Stimulated activated naive CD8-positive, alpha-beta T cell treated with anti-CD3 and anti-CD28 coated beads, Interleukin-15, amount 100 ng/mL, for 72 hours (primary cell): ENCODE data around the gene FLRT1.
A peak's percentile ranks its signal among the peaks of the same experiment; 100 is the strongest.

Source experiments
- ATAC-seq: fragments of 150-1000 bp; cut with Tn5 transposase; 2 replicates; pipeline ENCODE4 v1.10.0; 2021; ENCODE audit warnings: mild to moderate bottlenecking, moderate library complexity
- DNase-seq, 2 donors: peaks; one replicate each; pipeline ENCODE4 v3.0.0; 2021 to 2022
- H3K27ac Mint-ChIP-seq, 2 donors: one replicate each; pipeline ENCODE4 v1.8.0; 2022; ENCODE audit warnings: mild to moderate bottlenecking in 2 of 2, mixed read lengths in 2 of 2, moderate library complexity in 2 of 2
- H3K27me3 Mint-ChIP-seq: one replicate; pipeline ENCODE4 v1.8.0; 2022; ENCODE audit warnings: mixed read lengths
- H3K4me1 Mint-ChIP-seq: one replicate; pipeline ENCODE4 v1.8.0; 2022; ENCODE audit warnings: mild to moderate bottlenecking, mixed read lengths
- H3K4me3 Mint-ChIP-seq, 2 donors: one replicate each; pipeline ENCODE4 v1.8.0; 2022; ENCODE audit warnings: mild to moderate bottlenecking in 2 of 2, mixed read lengths in 2 of 2, moderate library complexity in 1 of 2
- H3K9me3 Mint-ChIP-seq, 2 donors: one replicate each; pipeline ENCODE4 v1.8.0; 2022; ENCODE audit warnings: mixed read lengths in 2 of 2

Gene FLRT1

DNA sequence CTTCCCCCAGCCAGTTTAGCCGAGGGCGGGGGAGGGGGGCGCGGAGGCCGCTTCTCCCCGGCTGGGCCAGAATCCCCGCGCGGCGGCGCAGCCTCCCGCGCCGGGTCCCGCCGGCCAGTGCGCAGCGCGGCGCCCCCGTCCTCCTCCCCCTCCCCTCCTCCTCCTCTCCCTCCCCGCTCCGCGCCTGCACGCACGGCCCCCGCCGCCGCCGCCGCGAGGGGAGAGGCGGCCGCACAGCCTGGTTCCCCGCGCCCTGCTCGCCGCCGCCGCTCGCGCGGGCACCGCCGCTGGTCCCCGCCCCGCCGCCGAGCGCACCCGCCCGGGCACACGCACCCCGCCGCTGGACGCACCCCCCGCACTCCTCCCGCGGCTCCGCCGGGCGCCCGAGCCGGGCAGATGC is at the start of gene FLRT1:
Gene FLRT1, plus strand, starts transcription at position 356 of the 400 bp plus-strand sequence. CDS start 80,337 bp downstream, outside the sequence.
- Mint-ChIP-seq H3K4me1 (peaks cover 15% of the 10 kb centered on the region), H3K4me3 (peak within 1 kb of the TSS; percentile 48 to 61), H3K27me3 (peaks cover 67% of the 10 kb centered on the region), H3K9me3 (no peaks in the 10 kb centered on the region), H3K27ac (no peak within 1 kb of the TSS)
- ATAC-seq: no peak
- no peak for DNase-seq

GRCh38 chr11:63986156-63986931 is 49.4 kb upstream of the FLRT1 start, which contains the start of gene OTUB1:
TSS of gene OTUB1 (plus strand) at chr11:63986438. CDS start at chr11:63986457, 19 bp downstream.
- no peaks in the 10 kb centered on the region for H3K27me3 Mint-ChIP-seq
- H3K9me3 Mint-ChIP-seq: no peaks in the 10 kb centered on the region
- H3K4me1 Mint-ChIP-seq: peaks cover 44% of the 10 kb centered on the region
- H3K4me3 Mint-ChIP-seq: peak within 1 kb of the TSS; percentile 96 to 98
- peak; percentile 96 for ATAC-seq
- peak within 1 kb of the TSS; percentile 98 to 99 for H3K27ac Mint-ChIP-seq
- peak; percentile 72 to 88 for DNase-seq

DNA sequence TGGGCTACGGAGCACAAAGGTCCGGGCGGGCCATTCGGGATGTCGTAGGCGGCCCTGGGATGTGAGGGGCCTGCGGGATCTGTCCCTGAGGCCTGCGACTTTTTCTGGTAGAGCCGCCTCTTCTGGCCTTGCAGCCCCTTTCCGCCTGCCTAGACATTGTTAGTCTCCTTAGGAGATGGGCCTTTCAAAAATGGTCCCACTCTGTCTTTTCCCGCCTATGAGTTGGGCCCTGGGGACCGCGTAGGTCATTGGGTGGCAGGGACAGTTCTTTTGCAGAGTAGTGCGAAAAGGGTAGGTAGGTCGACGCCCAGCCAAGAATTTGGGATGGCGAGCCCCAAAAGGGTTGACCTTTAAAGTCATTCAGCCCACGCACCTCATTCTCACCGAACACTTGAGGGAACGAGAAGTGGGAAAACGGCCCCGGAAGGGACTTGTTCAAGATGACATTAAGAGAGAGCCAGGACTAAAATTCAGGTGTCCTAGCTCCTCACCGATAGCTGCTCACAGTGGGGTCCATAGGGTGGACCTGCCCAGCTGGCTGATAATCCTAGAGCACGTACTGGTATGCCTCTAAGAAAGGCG is 48.7 kb upstream of the FLRT1 start:
- Mint-ChIP-seq H3K9me3 (no peaks in the 10 kb centered on the region), H3K4me3 (peak overlapping the region; percentile 75 to 98), H3K4me1 (peaks cover 42% of the 10 kb centered on the region), H3K27ac (peak overlapping the region; percentile 19 to 33), H3K27me3 (no peaks in the 10 kb centered on the region)
- DNase-seq (no peak), ATAC-seq (no peak)

DNA sequence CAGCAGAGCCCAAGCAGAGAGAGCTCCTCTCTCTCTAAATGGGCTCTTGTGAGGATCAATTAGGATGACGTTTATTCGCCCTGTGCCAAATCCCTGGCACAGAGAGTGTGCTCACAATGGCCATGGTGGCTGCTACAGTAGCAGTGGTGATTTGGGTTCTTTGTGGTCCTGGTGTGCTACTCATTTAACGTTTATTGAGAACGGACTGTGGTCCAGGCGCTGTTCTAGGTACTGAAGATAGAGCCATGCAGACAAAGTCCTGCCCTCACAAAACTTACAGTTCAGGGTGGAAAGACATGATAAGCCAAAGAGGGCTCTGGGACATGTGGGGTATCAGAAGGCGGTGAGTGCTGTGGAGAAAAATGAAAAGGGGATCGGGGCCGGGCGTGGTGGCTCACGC is 44.2 kb upstream of the FLRT1 start:
- ATAC-seq (no peak), DNase-seq (no peak)
- Mint-ChIP-seq H3K4me3 (no peak overlapping the region), H3K27me3 (no peaks in the 10 kb centered on the region), H3K9me3 (no peaks in the 10 kb centered on the region), H3K27ac (peak overlapping the region in 1 of 2 donors; percentile 45), H3K4me1 (peaks cover 35% of the 10 kb centered on the region)

- Mint-ChIP-seq H3K27me3 (no peaks in the 10 kb centered on the region), H3K27ac (no peak overlapping the region), H3K4me1 (peaks cover 37% of the 10 kb centered on the region), H3K4me3 (no peak overlapping the region), H3K9me3 (no peaks in the 10 kb centered on the region)
- DNase-seq (no peak), ATAC-seq (no peak)
These were observed 42.6 kb upstream of the FLRT1 start for GRCh38 chr11:63993100-63993499.

GRCh38 chr11:63993993-63994392 is 41.7 kb upstream of the FLRT1 start:
- Mint-ChIP-seq H3K4me3 (no peak overlapping the region), H3K27me3 (no peaks in the 10 kb centered on the region), H3K27ac (no peak overlapping the region), H3K9me3 (no peaks in the 10 kb centered on the region), H3K4me1 (peaks cover 38% of the 10 kb centered on the region)
- DNase-seq: no peak
- no peak for ATAC-seq

- peak overlapping the region in 1 of 2 donors; percentile 32 for H3K27ac Mint-ChIP-seq
These were observed 39.2 kb upstream of the FLRT1 start for GRCh38 chr11:63996512-63996911.

DNA sequence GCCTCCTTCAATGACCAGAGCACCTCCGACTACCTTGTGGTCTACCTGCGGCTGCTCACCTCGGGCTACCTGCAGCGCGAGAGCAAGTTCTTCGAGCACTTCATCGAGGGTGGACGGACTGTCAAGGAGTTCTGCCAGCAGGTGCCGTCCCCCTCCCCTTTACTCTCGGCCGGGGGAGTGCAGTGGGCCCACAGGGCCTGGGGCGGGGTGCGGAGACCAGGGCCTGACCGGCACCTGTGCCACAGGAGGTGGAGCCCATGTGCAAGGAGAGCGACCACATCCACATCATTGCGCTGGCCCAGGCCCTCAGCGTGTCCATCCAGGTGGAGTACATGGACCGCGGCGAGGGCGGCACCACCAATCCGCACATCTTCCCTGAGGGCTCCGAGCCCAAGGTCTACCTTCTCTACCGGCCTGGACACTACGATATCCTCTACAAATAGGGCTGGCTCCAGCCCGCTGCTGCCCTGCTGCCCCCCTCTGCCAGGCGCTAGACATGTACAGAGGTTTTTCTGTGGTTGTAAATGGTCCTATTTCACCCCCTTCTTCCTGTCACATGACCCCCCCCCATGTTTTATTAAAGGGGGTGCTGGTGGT is 38.5 kb upstream of the FLRT1 start:
- DNase-seq: no peak
- H3K4me1 Mint-ChIP-seq: peaks cover 42% of the 10 kb centered on the region
- no peak overlapping the region for H3K4me3 Mint-ChIP-seq
- no peaks in the 10 kb centered on the region for H3K9me3 Mint-ChIP-seq
- peaks cover 14% of the 10 kb centered on the region for H3K27me3 Mint-ChIP-seq
- ATAC-seq: no peak
- no peak overlapping the region for H3K27ac Mint-ChIP-seq

More at GRCh38 chr11:63996512-63996911, 39.2 kb upstream of the FLRT1 start:
- H3K4me3 Mint-ChIP-seq: no peak overlapping the region
- no peaks in the 10 kb centered on the region for H3K9me3 Mint-ChIP-seq
- no peak for DNase-seq
- peaks cover 10% of the 10 kb centered on the region for H3K27me3 Mint-ChIP-seq
- ATAC-seq: no peak
- peaks cover 42% of the 10 kb centered on the region for H3K4me1 Mint-ChIP-seq

- peaks cover 14% of the 10 kb centered on the region for H3K27me3 Mint-ChIP-seq
- no peak overlapping the region for H3K27ac Mint-ChIP-seq
- no peak overlapping the region for H3K4me3 Mint-ChIP-seq
These were observed 37.9 kb upstream of the FLRT1 start for GRCh38 chr11:63997801-63998337.

GRCh38 chr11:63998558-63999348 is 37.0 kb upstream of the FLRT1 start:
- Mint-ChIP-seq H3K27ac (no peak overlapping the region), H3K9me3 (no peaks in the 10 kb centered on the region), H3K4me1 (peaks cover 37% of the 10 kb centered on the region), H3K27me3 (peaks cover 14% of the 10 kb centered on the region), H3K4me3 (peak overlapping the region; percentile 7 to 22)
- ATAC-seq (peak; percentile 14), DNase-seq (no peak)

More at GRCh38 chr11:63997801-63998337, 37.9 kb upstream of the FLRT1 start:
- DNase-seq: no peak
- Mint-ChIP-seq H3K4me1 (peaks cover 40% of the 10 kb centered on the region), H3K9me3 (no peaks in the 10 kb centered on the region)
- ATAC-seq: no peak

- Mint-ChIP-seq H3K4me3 (peak overlapping the region; percentile 57 to 70), H3K27me3 (peaks cover 14% of the 10 kb centered on the region), H3K27ac (no peak overlapping the region), H3K9me3 (no peaks in the 10 kb centered on the region), H3K4me1 (peaks cover 34% of the 10 kb centered on the region)
- ATAC-seq: peak; percentile 58
- peak; percentile 47 to 58 for DNase-seq
These were observed 36.2 kb upstream of the FLRT1 start for GRCh38 chr11:63999349-64000025.

DNA sequence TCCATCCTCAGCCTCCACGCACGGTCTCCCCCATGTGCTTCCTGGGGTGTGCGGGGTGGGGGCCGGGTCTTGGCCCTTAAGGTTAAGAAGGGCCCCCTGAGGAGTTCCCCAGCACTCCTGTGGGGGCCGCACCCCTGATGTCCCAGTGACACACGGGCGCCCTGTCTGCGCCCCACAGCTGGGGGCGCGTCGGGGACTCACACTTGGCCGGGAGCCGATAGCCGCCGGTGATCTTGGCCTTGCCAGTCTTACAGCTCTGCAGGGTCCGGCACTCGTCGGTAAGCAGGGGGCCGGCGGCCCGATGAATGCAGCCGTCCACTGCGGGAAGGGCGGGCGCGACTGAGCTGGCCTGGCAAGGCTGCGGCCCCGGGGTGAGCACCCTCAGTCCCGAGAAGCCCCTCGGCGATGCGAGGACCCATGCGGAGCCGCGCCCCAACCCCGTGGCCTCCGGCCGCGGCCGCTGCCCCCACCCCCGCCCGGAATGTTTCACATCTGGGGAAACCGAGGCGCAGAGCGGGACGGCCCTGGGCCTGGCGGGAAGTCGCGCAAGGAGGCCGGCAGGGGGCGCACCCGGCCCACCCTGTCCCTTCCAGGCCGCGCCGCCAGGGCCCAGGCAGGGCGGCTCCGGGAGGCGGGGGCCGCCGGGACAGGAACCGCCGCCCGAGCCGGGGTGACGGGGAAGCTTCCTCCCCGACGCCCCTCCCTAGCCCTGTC is 35.5 kb upstream of the FLRT1 start:
- DNase-seq: peak; percentile 69 to 75
- no peaks in the 10 kb centered on the region for H3K9me3 Mint-ChIP-seq
- peak; percentile 84 for ATAC-seq
- peak overlapping the region in 1 of 2 donors; percentile 54 for H3K27ac Mint-ChIP-seq
- peaks cover 14% of the 10 kb centered on the region for H3K27me3 Mint-ChIP-seq
- H3K4me1 Mint-ChIP-seq: peaks cover 31% of the 10 kb centered on the region
- H3K4me3 Mint-ChIP-seq: peak overlapping the region; percentile 57 to 70

DNA sequence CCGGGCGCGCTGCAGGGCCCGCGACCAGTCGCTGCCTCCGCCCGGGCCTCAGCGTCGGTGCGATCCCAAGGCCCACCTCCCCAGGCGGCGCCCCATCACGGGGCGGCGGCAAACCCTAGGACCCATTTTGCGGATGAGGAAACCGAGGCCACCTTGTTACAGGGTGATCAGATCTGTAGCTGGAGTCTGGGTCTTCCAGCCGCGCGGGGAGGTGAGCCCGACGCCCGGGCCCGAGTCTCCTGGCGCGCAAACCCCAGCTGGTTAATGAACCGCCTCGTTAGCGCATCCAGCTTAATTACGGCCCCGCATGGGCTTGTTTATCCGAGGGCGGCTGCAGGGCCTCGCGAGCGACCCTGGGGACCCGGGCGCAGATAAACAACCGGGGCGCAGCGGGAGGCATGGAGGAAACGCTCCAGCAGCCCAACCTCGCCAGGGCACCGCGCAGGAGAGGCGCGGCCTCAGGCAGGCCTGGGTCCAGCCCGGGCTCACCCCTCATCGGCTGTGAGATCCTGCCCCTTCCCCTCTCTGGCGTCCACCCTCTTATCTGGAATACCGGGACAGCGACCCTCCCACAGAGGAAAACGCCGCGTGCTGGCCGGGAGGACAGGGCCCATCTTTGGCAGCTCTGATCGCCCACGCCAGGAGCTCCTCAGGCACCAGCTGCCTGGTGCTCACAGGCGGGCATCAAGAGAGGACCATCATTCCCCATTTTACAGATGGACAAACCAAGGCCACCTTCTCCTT is 34.8 kb upstream of the FLRT1 start:
- H3K9me3 Mint-ChIP-seq: no peaks in the 10 kb centered on the region
- peak overlapping the region in 1 of 2 donors; percentile 54 for H3K27ac Mint-ChIP-seq
- H3K4me3 Mint-ChIP-seq: peak overlapping the region in 1 of 2 donors; percentile 49

More for the DNA sequence above, 34.8 kb upstream of the FLRT1 start:
- DNase-seq (no peak), ATAC-seq (no peak)
- H3K27me3 Mint-ChIP-seq: peaks cover 21% of the 10 kb centered on the region
- H3K4me1 Mint-ChIP-seq: peaks cover 31% of the 10 kb centered on the region
